22Rv1 (cell line): ENCODE results near the gene DPH7.

Experiments used
- ZFX ChIP-seq: fragments of 450-650 bp; IDR thresholded peaks from 2 replicates; pipeline ENCODE4 v1.6.1; 2017; ENCODE audit warnings: antibody characterized with exemption, borderline replicate concordance
- TF ChIP-seq, protein P1 (sequence below): fragments of 450-650 bp; IDR thresholded peaks from 2 replicates; pipeline ENCODE4 v1.5.1; 2017; ENCODE audit warnings: mild to moderate bottlenecking

DNA sequence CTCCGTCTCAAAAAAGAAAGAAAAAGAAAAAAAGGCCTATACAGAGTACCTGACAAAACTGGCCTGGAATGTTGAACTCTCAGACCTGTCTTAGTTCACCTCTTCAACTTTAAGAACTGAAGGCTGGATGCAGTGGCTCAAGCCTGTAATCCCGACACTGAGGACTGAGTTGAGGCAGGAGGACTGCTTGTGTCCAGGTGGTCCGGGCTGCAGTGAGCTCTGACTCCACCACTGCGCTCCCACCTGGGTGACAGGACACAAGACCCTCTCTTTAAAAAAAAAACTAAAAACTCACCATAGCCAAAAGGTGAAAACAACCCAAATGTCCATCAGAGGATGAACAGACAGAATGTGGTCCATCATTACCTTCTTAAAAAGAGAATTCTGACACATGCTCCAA is 20.6 kb downstream of the DPH7 start:
- TF ChIP-seq, protein P1, sequence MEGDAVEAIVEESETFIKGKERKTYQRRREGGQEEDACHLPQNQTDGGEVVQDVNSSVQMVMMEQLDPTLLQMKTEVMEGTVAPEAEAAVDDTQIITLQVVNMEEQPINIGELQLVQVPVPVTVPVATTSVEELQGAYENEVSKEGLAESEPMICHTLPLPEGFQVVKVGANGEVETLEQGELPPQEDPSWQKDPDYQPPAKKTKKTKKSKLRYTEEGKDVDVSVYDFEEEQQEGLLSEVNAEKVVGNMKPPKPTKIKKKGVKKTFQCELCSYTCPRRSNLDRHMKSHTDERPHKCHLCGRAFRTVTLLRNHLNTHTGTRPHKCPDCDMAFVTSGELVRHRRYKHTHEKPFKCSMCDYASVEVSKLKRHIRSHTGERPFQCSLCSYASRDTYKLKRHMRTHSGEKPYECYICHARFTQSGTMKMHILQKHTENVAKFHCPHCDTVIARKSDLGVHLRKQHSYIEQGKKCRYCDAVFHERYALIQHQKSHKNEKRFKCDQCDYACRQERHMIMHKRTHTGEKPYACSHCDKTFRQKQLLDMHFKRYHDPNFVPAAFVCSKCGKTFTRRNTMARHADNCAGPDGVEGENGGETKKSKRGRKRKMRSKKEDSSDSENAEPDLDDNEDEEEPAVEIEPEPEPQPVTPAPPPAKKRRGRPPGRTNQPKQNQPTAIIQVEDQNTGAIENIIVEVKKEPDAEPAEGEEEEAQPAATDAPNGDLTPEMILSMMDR: no peak
- no peak for TF ChIP-seq ZFX
